ENCODE results near the gene KIR3DL1.
"Not testable (repeated sequence)": the region's sequence is repeated elsewhere in the genome, so short reads cannot be mapped to it uniquely, and the experiment has no call there.

KIR3DL1 gene

DNA sequence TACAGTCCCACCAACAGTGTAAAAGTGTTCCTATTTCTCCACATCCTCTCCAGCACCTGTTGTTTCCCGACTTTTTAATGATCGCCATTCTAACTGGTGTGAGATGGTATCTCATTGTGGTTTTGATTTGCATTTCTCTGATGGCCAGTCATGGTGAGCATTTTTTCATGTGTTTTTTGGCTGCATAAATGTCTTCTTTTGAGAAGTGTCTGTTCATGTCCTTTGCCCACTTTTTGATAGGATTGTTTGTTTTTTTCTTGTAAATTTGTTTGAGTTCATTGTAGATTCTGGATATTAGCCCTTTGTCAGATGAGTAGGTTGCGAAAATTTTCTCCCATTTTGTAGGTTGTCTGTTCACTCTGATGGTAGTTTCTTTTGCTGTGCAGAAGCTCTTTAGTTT, 47.2 kb downstream of the KIR3DL1 start:
- no CpG with 5 or more reads among the region's 3 CpGs for WGBS, 2 donors (ENCODE audit: extremely low coverage in 2 of 2, insufficient read length in 2 of 2, insufficient replicate concordance in 1 of 2)
- not testable (repeated sequence) for H4K8ac ChIP-seq (ENCODE audit: low read depth, low read length); H3K27ac ChIP-seq (replicated peaks; ENCODE audit: low read length)

DNA sequence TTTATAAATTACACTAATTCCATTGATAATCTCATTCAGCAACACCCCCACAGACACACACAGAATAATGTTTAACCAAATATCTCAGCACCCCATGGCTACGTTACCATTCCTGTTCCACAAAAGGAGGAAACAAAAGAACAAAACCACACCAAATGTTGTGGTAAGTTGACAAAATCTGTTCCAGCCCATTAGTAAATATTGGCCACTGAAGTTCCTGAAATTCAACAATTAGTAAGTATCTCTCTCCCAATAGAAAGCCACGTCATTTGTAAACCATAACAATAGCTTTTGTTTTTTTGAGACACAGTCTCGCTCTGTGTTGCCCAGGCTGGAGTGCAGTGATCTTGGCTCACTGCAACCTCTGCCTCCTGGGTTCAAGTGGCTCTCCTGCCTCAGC, 55.4 kb downstream of the KIR3DL1 start:
- WGBS, 2 donors (ENCODE audit: extremely low coverage in 2 of 2, insufficient read length in 2 of 2, insufficient replicate concordance in 1 of 2): no CpG with 5 or more reads among the region's 3 CpGs
- no peak overlapping the region for H4K91ac ChIP-seq (ENCODE audit: low read depth, low read length, poor library complexity)
- H3K18ac ChIP-seq (ENCODE audit: low read length): no peak overlapping the region
- H3K14ac ChIP-seq (ENCODE audit: low read length): no peak overlapping the region
- no peak overlapping the region for H2BK120ac ChIP-seq (ENCODE audit: low read depth, low read length)
- H2BK15ac ChIP-seq (ENCODE audit: low read length): no peak overlapping the region
- H3K9me3 ChIP-seq (replicated peaks in 1 of 2; ENCODE audit: control insufficient read depth in 2 of 2, insufficient read depth in 1 of 2, low read depth in 1 of 2, low read length in 2 of 2): peaks cover 0 to 2% of the 10 kb centered on the region in 2 donors
- no peaks in the 10 kb centered on the region for H3K4me1 ChIP-seq (ENCODE audit: control insufficient read depth in 2 of 2, insufficient read depth in 1 of 2, low read depth in 1 of 2, low read length in 2 of 2)
- no peak overlapping the region for H3K9ac ChIP-seq (ENCODE audit: low read depth, low read length, poor library complexity)
- H3K23ac ChIP-seq (ENCODE audit: low read depth, low read length, poor library complexity): no peak overlapping the region
- H3K27me3 ChIP-seq (ENCODE audit: control insufficient read depth in 3 of 3, insufficient read depth in 3 of 3, low read depth in 1 of 3, low read length in 3 of 3): no peaks in the 10 kb centered on the region
- no peak overlapping the region for H2AFZ ChIP-seq (ENCODE audit: low read length)
- no peak overlapping the region for H2BK12ac ChIP-seq (ENCODE audit: low read length)
- H4K8ac ChIP-seq (ENCODE audit: low read depth, low read length): no peak overlapping the region
- no peak overlapping the region for H2AK5ac ChIP-seq (ENCODE audit: low read depth, low read length)
- no peak overlapping the region for H3K27ac ChIP-seq (replicated peaks; ENCODE audit: low read length)
- no peak for DNase-seq (ENCODE audit: low spot score)
- no peak overlapping the region for H3K4me2 ChIP-seq (ENCODE audit: insufficient read depth, low read length, poor library complexity, severe bottlenecking)
- no peaks in the 10 kb centered on the region for H3K36me3 ChIP-seq (replicated peaks in 1 of 2; ENCODE audit: control insufficient read depth in 2 of 2, insufficient read depth in 2 of 2, low read length in 2 of 2)
- no peak overlapping the region for H3K4me3 ChIP-seq (ENCODE audit: low read length in 2 of 2)
- no peaks in the 10 kb centered on the region for H3K79me1 ChIP-seq (ENCODE audit: low read depth, low read length)
- no peak overlapping the region for H3K4ac ChIP-seq (ENCODE audit: low read length)
- H2BK5ac ChIP-seq (ENCODE audit: low read length): no peak overlapping the region

More for the DNA sequence above, 47.2 kb downstream of the KIR3DL1 start:
- not testable (repeated sequence) for H2BK120ac ChIP-seq (ENCODE audit: low read depth, low read length); H2BK5ac ChIP-seq (ENCODE audit: low read length); H2BK15ac ChIP-seq (ENCODE audit: low read length); H3K79me1 ChIP-seq (ENCODE audit: low read depth, low read length); H3K9me3 ChIP-seq (replicated peaks in 1 of 2; ENCODE audit: control insufficient read depth in 2 of 2, insufficient read depth in 1 of 2, low read depth in 1 of 2, low read length in 2 of 2); H4K91ac ChIP-seq (ENCODE audit: low read depth, low read length, poor library complexity); H3K18ac ChIP-seq (ENCODE audit: low read length); H3K14ac ChIP-seq (ENCODE audit: low read length); H3K4me2 ChIP-seq (ENCODE audit: insufficient read depth, low read length, poor library complexity, severe bottlenecking); H2BK12ac ChIP-seq (ENCODE audit: low read length); H2AK5ac ChIP-seq (ENCODE audit: low read depth, low read length); H3K4me3 ChIP-seq (ENCODE audit: low read length in 2 of 2); H3K9ac ChIP-seq (ENCODE audit: low read depth, low read length, poor library complexity); DNase-seq (ENCODE audit: low spot score); H3K36me3 ChIP-seq (replicated peaks in 1 of 2; ENCODE audit: control insufficient read depth in 2 of 2, insufficient read depth in 2 of 2, low read length in 2 of 2); H3K4me1 ChIP-seq (ENCODE audit: control insufficient read depth in 2 of 2, insufficient read depth in 1 of 2, low read depth in 1 of 2, low read length in 2 of 2); H2AFZ ChIP-seq (ENCODE audit: low read length); H3K4ac ChIP-seq (ENCODE audit: low read length); H3K23ac ChIP-seq (ENCODE audit: low read depth, low read length, poor library complexity); H3K27me3 ChIP-seq (ENCODE audit: control insufficient read depth in 3 of 3, insufficient read depth in 3 of 3, low read depth in 1 of 3, low read length in 3 of 3)

DNA sequence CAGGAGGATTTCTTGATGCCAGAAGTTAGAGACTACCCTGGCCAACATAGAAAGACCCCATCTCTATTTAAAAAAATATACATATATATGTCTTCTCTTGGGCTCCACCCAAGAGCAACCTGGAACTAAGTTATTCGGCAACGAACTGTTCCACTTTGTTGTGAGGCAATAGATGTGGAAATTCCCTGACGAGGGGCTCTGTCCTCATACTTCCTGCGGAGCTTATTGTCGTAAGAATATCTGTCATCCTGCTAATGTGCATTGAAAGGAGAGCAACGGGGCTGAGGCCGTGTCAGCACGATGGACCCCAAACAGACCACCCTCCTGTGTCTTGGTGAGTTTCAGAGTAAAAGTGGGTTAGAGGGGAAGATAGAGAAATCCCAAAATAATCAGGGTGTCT, 57.7 kb downstream of the KIR3DL1 start, which contains the start of gene FCAR:
FCAR (plus strand) TSS at position 246 of the 400 bp plus-strand sequence; CDS start at position 301, 55 bp downstream.
- WGBS, 2 donors (ENCODE audit: extremely low coverage in 2 of 2, insufficient read length in 2 of 2, insufficient replicate concordance in 1 of 2): no CpG with 5 or more reads among the region's 8 CpGs

DNA sequence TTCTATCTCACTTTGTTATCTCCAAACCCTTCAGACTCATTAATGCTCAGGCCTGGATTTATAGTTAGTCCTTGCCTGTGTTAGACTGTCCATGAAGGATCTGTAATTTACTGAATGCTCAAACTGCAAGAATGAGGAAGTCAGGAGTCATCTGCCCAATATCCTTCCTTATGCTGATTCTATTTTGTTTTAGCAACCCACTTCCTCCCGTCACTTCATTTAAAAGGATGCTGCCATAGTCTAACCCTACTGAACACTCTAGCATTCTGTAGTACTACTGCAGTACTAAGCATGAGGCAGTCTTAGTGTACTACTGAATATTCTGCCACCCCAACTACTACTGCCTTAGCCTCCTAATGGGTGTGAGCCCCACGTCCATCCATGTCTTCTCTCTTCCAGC, 59.2 kb downstream of the KIR3DL1 start:
- Histone ChIP-seq H3K27ac (replicated peaks; ENCODE audit: low read length) (no peak overlapping the region), H2AFZ (ENCODE audit: low read length) (no peak overlapping the region), H2BK120ac (ENCODE audit: low read depth, low read length) (no peak overlapping the region), H3K4me3 (ENCODE audit: low read length in 2 of 2) (no peak overlapping the region), H4K91ac (ENCODE audit: low read depth, low read length, poor library complexity) (no peak overlapping the region), H3K36me3 (replicated peaks in 1 of 2; ENCODE audit: control insufficient read depth in 2 of 2, insufficient read depth in 2 of 2, low read length in 2 of 2) (no peaks in the 10 kb centered on the region), H3K4me1 (ENCODE audit: control insufficient read depth in 2 of 2, insufficient read depth in 1 of 2, low read depth in 1 of 2, low read length in 2 of 2) (no peaks in the 10 kb centered on the region), H2AK5ac (ENCODE audit: low read depth, low read length) (no peak overlapping the region), H3K79me1 (ENCODE audit: low read depth, low read length) (no peaks in the 10 kb centered on the region), H3K4ac (ENCODE audit: low read length) (no peak overlapping the region), H3K14ac (ENCODE audit: low read length) (no peak overlapping the region), H3K27me3 (ENCODE audit: control insufficient read depth in 3 of 3, insufficient read depth in 3 of 3, low read depth in 1 of 3, low read length in 3 of 3) (no peaks in the 10 kb centered on the region), H3K9ac (ENCODE audit: low read depth, low read length, poor library complexity) (no peak overlapping the region), H3K18ac (ENCODE audit: low read length) (no peak overlapping the region), H2BK5ac (ENCODE audit: low read length) (no peak overlapping the region), H2BK15ac (ENCODE audit: low read length) (no peak overlapping the region), H2BK12ac (ENCODE audit: low read length) (no peak overlapping the region), H3K23ac (ENCODE audit: low read depth, low read length, poor library complexity) (no peak overlapping the region), H3K9me3 (replicated peaks in 1 of 2; ENCODE audit: control insufficient read depth in 2 of 2, insufficient read depth in 1 of 2, low read depth in 1 of 2, low read length in 2 of 2) (no peaks in the 10 kb centered on the region), H4K8ac (ENCODE audit: low read depth, low read length) (no peak overlapping the region), H3K4me2 (ENCODE audit: insufficient read depth, low read length, poor library complexity, severe bottlenecking) (no peak overlapping the region)
- DNase-seq (ENCODE audit: low spot score): no peak
- no CpG with 5 or more reads among the region's 2 CpGs for whole genome bisulfite sequencing, 2 donors (ENCODE audit: extremely low coverage in 2 of 2, insufficient read length in 2 of 2, insufficient replicate concordance in 1 of 2)

More for the DNA sequence above, 57.7 kb downstream of the KIR3DL1 start, which contains the start of gene FCAR:
- Histone ChIP-seq H3K14ac (ENCODE audit: low read length) (no peak within 1 kb of the TSS), H2BK5ac (ENCODE audit: low read length) (no peak within 1 kb of the TSS), H3K4me1 (ENCODE audit: control insufficient read depth in 2 of 2, insufficient read depth in 1 of 2, low read depth in 1 of 2, low read length in 2 of 2) (no peaks in the 10 kb centered on the region), H3K4me2 (ENCODE audit: insufficient read depth, low read length, poor library complexity, severe bottlenecking) (no peak within 1 kb of the TSS), H3K9ac (ENCODE audit: low read depth, low read length, poor library complexity) (no peak within 1 kb of the TSS), H3K18ac (ENCODE audit: low read length) (no peak within 1 kb of the TSS), H2AFZ (ENCODE audit: low read length) (no peak within 1 kb of the TSS), H2AK5ac (ENCODE audit: low read depth, low read length) (no peak within 1 kb of the TSS), H3K27me3 (ENCODE audit: control insufficient read depth in 3 of 3, insufficient read depth in 3 of 3, low read depth in 1 of 3, low read length in 3 of 3) (no peaks in the 10 kb centered on the region), H3K27ac (replicated peaks; ENCODE audit: low read length) (no peak within 1 kb of the TSS), H2BK120ac (ENCODE audit: low read depth, low read length) (no peak within 1 kb of the TSS), H2BK12ac (ENCODE audit: low read length) (no peak within 1 kb of the TSS), H3K79me1 (ENCODE audit: low read depth, low read length) (no peaks in the 10 kb centered on the region), H3K4ac (ENCODE audit: low read length) (no peak within 1 kb of the TSS), H2BK15ac (ENCODE audit: low read length) (no peak within 1 kb of the TSS), H3K9me3 (replicated peaks in 1 of 2; ENCODE audit: control insufficient read depth in 2 of 2, insufficient read depth in 1 of 2, low read depth in 1 of 2, low read length in 2 of 2) (no peaks in the 10 kb centered on the region), H4K91ac (ENCODE audit: low read depth, low read length, poor library complexity) (no peak within 1 kb of the TSS), H3K23ac (ENCODE audit: low read depth, low read length, poor library complexity) (no peak within 1 kb of the TSS), H3K36me3 (replicated peaks in 1 of 2; ENCODE audit: control insufficient read depth in 2 of 2, insufficient read depth in 2 of 2, low read length in 2 of 2) (no peaks in the 10 kb centered on the region), H4K8ac (ENCODE audit: low read depth, low read length) (no peak within 1 kb of the TSS), H3K4me3 (ENCODE audit: low read length in 2 of 2) (no peak within 1 kb of the TSS)
- no peak for DNase-seq (ENCODE audit: low spot score)
